HepG2 (cell line): Measurements from ENCODE around the gene EMP2. TPM values are rescaled to one million over a fixed set of nuclear protein-coding genes. Genes with fewer than 3 reads are reported as not detected.

Experiments used
- ARID5B ChIP-seq: IDR thresholded peaks from 2 replicates; pipeline ENCODE4 v1.4.0; 2020; ENCODE audit warnings: mild to moderate bottlenecking, missing genetic modification reagents
- CEBPG ChIP-seq: IDR thresholded peaks from 2 replicates; pipeline ENCODE4 v1.6.1; 2016
- CREM ChIP-seq, 2 experiments: sonication (generic) in 1 of 2; formaldehyde crosslinking in 1 of 2; IDR thresholded peaks; 2 replicates each; pipeline versions ENCODE4 v1.4.0 to v1.6.1; 2016 to 2020; ENCODE audit warnings: antibody characterized with exemption in 1 of 2, mild to moderate bottlenecking in 1 of 2, missing genetic modification reagents in 1 of 2
- FOXO1 ChIP-seq: sonication (generic); formaldehyde crosslinking; IDR thresholded peaks from 2 replicates; pipeline ENCODE4 v1.4.0; 2020; ENCODE audit warnings: missing genetic modification reagents
- HMG20A ChIP-seq: IDR thresholded peaks from 2 replicates; pipeline ENCODE4 v1.6.1; 2016; ENCODE audit warnings: borderline replicate concordance
- HNRNPLL ChIP-seq: fragments of 200-400 bp; formaldehyde crosslinking; IDR thresholded peaks from 2 replicates; pipeline ENCODE4 v1.6.1; 2017; ENCODE audit warnings: mild to moderate bottlenecking, low read depth, low read length; ENCODE audit not compliant: poor library complexity, severe bottlenecking
- LCORL ChIP-seq, 2 experiments: fragments of 450-650 bp in 1 of 2; sonication (generic) in 1 of 2; formaldehyde crosslinking in 1 of 2; IDR thresholded peaks; 2 replicates each; pipeline versions ENCODE4 v1.5.0 to v1.6.1; 2017 to 2020; ENCODE audit warnings: antibody characterized with exemption in 1 of 2, missing genetic modification reagents in 1 of 2
- MAFF ChIP-seq: IDR thresholded peaks from 2 replicates; pipeline ENCODE4 v1.6.1; 2011; ENCODE audit warnings: low read depth, low read length, improper control_type of control experiment
- RBM39 ChIP-seq: fragments of 200-400 bp; formaldehyde crosslinking; IDR thresholded peaks from one replicate; pipeline ENCODE4 v1.6.1; 2018; ENCODE audit warnings: antibody characterized with exemption, mild to moderate bottlenecking, low read depth, low read length; ENCODE audit not compliant: poor library complexity, severe bottlenecking
- SAP130 ChIP-seq: IDR thresholded peaks from 2 replicates; pipeline ENCODE4 v1.6.1; 2016; ENCODE audit warnings: low read depth
- SMC3 ChIP-seq: IDR thresholded peaks from 2 replicates; pipeline ENCODE4 v1.6.1; 2011; ENCODE audit warnings: low read length, improper control_type of control experiment
- SRY ChIP-seq: sonication (generic); formaldehyde crosslinking; IDR thresholded peaks from 2 replicates; pipeline ENCODE4 v1.8.0; 2022; ENCODE audit warnings: mild to moderate bottlenecking, missing genetic modification reagents
- SSRP1 ChIP-seq: IDR thresholded peaks from 2 replicates; pipeline ENCODE4 v1.6.1; 2016; ENCODE audit warnings: control low read depth
- THAP11 ChIP-seq: IDR thresholded peaks from 2 replicates; pipeline ENCODE4 v1.6.1; 2016; ENCODE audit warnings: missing biosample characterization, missing genetic modification reagents
- ZKSCAN8 ChIP-seq: IDR thresholded peaks from 2 replicates; pipeline ENCODE4 v1.6.1; 2016; ENCODE audit warnings: borderline replicate concordance, missing genetic modification reagents, missing compliant biosample characterization
- ZNF17 ChIP-seq: sonication (generic); formaldehyde crosslinking; IDR thresholded peaks from 2 replicates; pipeline ENCODE4 v1.5.0; 2020; ENCODE audit warnings: mild to moderate bottlenecking, missing genetic modification reagents
- ZNF646 ChIP-seq: sonication (generic); formaldehyde crosslinking; IDR thresholded peaks from 2 replicates; pipeline ENCODE4 v1.9.0; 2021; ENCODE audit warnings: mild to moderate bottlenecking, missing genetic modification reagents
- polyA plus RNA-seq, 8 experiments: library from polyadenylated mRNA; depleted of rRNA in 3 of 8; stranded (reverse) in 7 of 8; unstranded in 1 of 8; fragments of >200 nt; fragmentation: Illumina TruSeq in 4 of 8; extraction: Trizol in 4 of 8; gene quantifications; 2 replicates each; pipeline versions ENCODE4 v1.2.1 to v1.2.3, GENCODE V29; 2011 to 2016; ENCODE audit warnings: low read depth in 4 of 8, missing spikeins in 1 of 8, mixed read lengths in 1 of 8; ENCODE audit not compliant: insufficient read depth in 1 of 8
- total RNA-seq, 5 experiments: library from RNA; depleted of rRNA; stranded (reverse); fragments of >200 nt; fragmentation: Illumina TruSeq; extraction: Trizol; gene quantifications; 2 replicates each; pipeline ENCODE4 v1.2.3, GENCODE V29; 2016; ENCODE audit warnings: low read depth in 1 of 5
- TF ChIP-seq, protein P1 (sequence below): sonication (generic); formaldehyde crosslinking; conservative IDR thresholded peaks from 2 replicates; pipeline ENCODE4 v1.8.0; 2022; ENCODE audit warnings: low read depth, missing genetic modification reagents

EMP2 gene
- total and polyA plus RNA-seq, 2 of the 13 experiments (the other 11 are each of a cell fraction or from before 2014, with no cell fraction given), result 24.6 to 91.2 TPM

DNA sequence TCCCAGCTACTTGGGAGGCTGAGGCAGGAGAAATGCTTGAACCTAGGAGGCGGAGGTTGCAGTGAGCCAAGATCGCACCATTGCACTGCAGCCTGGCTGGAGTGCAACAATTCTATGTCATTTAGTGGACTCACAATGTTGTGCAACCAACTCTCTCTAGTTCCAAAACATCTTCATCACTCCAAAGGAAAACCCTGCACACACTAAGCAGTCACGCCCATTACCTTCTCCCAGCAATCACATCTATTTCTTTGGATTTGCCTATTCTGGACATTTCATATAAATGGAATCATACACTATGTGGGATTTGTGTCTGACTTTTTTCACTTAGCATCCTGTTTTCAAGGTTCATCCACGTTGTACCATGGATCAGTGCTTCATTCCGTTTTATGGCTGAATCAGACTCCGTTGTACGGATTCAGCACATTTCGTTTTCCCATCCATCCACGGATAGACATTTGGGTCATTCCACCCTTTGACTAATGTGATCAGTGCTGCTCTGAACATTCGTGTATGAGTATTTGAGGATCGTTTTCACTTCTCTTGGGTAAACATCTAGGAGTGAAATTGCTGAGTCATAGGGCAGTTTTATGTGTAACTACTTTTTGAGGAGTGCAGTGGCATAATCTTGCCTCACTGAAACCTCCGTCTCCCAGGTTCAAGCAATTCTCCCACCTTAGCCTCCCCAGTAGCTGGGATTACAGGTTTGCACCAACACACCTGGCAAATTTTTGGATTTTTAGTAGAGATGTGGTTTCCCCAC, 45.4 kb upstream of the EMP2 start (continued):
- peak; percentile 70 for TF ChIP-seq ZNF646
- peak; percentile 61 for TF ChIP-seq CEBPG
- TF ChIP-seq ARID5B (CRISPR knock-in tag), result peak; percentile 79
- peak; percentile 71; the same call in 1 of the 2 replicates for TF ChIP-seq FOXO1 (CRISPR knock-in tag)
- 0 out of 2 replicates have a peak, but pooled peaks have one; percentile 19 for TF ChIP-seq CREM (IDR thresholded peaks at IDR 0.05)
- no peak for TF ChIP-seq CREM (CRISPR knock-in tag; IDR thresholded peaks at IDR 0.05)
- TF ChIP-seq, protein P1, sequence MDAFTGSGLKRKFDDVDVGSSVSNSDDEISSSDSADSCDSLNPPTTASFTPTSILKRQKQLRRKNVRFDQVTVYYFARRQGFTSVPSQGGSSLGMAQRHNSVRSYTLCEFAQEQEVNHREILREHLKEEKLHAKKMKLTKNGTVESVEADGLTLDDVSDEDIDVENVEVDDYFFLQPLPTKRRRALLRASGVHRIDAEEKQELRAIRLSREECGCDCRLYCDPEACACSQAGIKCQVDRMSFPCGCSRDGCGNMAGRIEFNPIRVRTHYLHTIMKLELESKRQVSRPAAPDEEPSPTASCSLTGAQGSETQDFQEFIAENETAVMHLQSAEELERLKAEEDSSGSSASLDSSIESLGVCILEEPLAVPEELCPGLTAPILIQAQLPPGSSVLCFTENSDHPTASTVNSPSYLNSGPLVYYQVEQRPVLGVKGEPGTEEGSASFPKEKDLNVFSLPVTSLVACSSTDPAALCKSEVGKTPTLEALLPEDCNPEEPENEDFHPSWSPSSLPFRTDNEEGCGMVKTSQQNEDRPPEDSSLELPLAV, result no peak
- no peak for TF ChIP-seq LCORL (IDR thresholded peaks at IDR 0.05)
- TF ChIP-seq LCORL (CRISPR knock-in tag; IDR thresholded peaks at IDR 0.05), result peak; percentile 63
- no peak for TF ChIP-seq HNRNPLL
- no peak for TF ChIP-seq SRY
- TF ChIP-seq SSRP1 (CRISPR knock-in tag), result peak; percentile 56; the same call in 1 of the 2 replicates
- no peak for TF ChIP-seq ZNF17 (CRISPR knock-in tag)
- peak; percentile 50; the same call in 1 of the 2 replicates for TF ChIP-seq HMG20A (CRISPR knock-in tag)
- TF ChIP-seq THAP11 (CRISPR knock-in tag), result peak; percentile 70
- peak; percentile 98 for TF ChIP-seq MAFF
- TF ChIP-seq ZKSCAN8 (CRISPR knock-in tag), result 0 out of 2 replicates have a peak, but pooled peaks have one; percentile 56
- peak; percentile 17; the same call in 1 of the 2 replicates for TF ChIP-seq SMC3
- no peak for TF ChIP-seq RBM39
- peak; percentile 66 for TF ChIP-seq SAP130 (CRISPR knock-in tag)
